ENCODE data around the gene ITPR2. TPM values are rescaled to one million over a fixed set of nuclear protein-coding genes. Genes with fewer than 3 reads are reported as not detected.

ITPR2 gene
- total RNA-seq, 1 experiment from 2014 or later = 41.6 TPM

DNA sequence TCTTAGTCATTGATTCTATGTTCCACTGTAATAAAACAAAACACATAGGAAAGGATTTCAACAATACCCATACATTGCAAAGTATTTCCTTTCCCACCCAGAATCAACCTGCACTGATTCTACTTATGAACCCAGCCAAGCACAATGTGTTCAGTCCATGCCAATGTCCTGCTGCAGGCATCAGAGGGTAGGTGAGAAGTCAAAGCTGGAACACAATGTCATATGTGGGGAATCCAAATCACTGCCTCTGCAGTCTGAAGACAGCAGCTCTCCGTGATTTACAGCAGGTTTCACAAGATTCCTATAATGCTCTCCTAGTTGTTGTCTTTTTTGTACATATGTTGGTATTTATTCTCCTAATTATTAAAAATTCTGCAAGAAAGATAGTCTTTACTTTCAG lies 25.7 kb downstream of the ITPR2 start:
- CTCF ChIA-PET = no interaction called here
- H3K36me3 Mint-ChIP-seq (ENCODE audit: insufficient read depth, unreplicated experiment) = peaks cover 5% of the 10 kb centered on the region
- Histone ChIP-seq H3K27me3 (replicated peaks; ENCODE audit: control insufficient read depth, insufficient read depth, low read length) (no peaks in the 10 kb centered on the region), H3K9me3 (no peaks in the 10 kb centered on the region), H3K4me3 (ENCODE audit: low read depth, low read length) (no peak overlapping the region), H3K36me3 (ENCODE audit: control insufficient read depth, insufficient read depth, low read length) (no peaks in the 10 kb centered on the region), H3K4me1 (0 out of 2 replicates have a peak, but pooled peaks cover 6% of the 10 kb centered on the region)
- H3K9me3 Mint-ChIP-seq (ENCODE audit: unreplicated experiment) = no peaks in the 10 kb centered on the region
- H3K27me3 Mint-ChIP-seq (ENCODE audit: insufficient read depth, unreplicated experiment) = no peaks in the 10 kb centered on the region
- DNase-seq = no peak
- intact Hi-C loops (cut with micrococcal nuclease; ENCODE audit: unreplicated experiment) = no loop called here
- H3K27ac Mint-ChIP-seq (ENCODE audit: unreplicated experiment) = no peak overlapping the region
- TF ChIP-seq, protein P1, sequence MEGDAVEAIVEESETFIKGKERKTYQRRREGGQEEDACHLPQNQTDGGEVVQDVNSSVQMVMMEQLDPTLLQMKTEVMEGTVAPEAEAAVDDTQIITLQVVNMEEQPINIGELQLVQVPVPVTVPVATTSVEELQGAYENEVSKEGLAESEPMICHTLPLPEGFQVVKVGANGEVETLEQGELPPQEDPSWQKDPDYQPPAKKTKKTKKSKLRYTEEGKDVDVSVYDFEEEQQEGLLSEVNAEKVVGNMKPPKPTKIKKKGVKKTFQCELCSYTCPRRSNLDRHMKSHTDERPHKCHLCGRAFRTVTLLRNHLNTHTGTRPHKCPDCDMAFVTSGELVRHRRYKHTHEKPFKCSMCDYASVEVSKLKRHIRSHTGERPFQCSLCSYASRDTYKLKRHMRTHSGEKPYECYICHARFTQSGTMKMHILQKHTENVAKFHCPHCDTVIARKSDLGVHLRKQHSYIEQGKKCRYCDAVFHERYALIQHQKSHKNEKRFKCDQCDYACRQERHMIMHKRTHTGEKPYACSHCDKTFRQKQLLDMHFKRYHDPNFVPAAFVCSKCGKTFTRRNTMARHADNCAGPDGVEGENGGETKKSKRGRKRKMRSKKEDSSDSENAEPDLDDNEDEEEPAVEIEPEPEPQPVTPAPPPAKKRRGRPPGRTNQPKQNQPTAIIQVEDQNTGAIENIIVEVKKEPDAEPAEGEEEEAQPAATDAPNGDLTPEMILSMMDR (IDR thresholded peaks at IDR 0.05; ENCODE audit: insufficient read depth in 1 of 2, low read depth in 1 of 2, low read length in 1 of 2, severe bottlenecking in 1 of 2, unreplicated experiment in 1 of 2) = no peak
- no TSS peak for BruUV-seq (replicated peaks)
- POLR2A ChIA-PET = no interaction called here
- peaks cover 17% of the 10 kb centered on the region for H3K4me1 Mint-ChIP-seq (ENCODE audit: low read depth, unreplicated experiment)
- H3K4me3 Mint-ChIP-seq (ENCODE audit: unreplicated experiment) = no peak overlapping the region

- no peak for DNase-seq
- Mint-ChIP-seq H3K4me1 (ENCODE audit: low read depth, unreplicated experiment) (peaks cover 17% of the 10 kb centered on the region), H3K4me3 (ENCODE audit: unreplicated experiment) (no peak overlapping the region), H3K27me3 (ENCODE audit: insufficient read depth, unreplicated experiment) (no peaks in the 10 kb centered on the region), H3K9me3 (ENCODE audit: unreplicated experiment) (no peaks in the 10 kb centered on the region), H3K27ac (ENCODE audit: unreplicated experiment) (no peak overlapping the region), H3K36me3 (ENCODE audit: insufficient read depth, unreplicated experiment) (peaks cover 5% of the 10 kb centered on the region)
- BruUV-seq (replicated peaks) = no TSS peak
- Histone ChIP-seq H3K4me3 (ENCODE audit: low read depth, low read length) (no peak overlapping the region), H3K27me3 (replicated peaks; ENCODE audit: control insufficient read depth, insufficient read depth, low read length) (no peaks in the 10 kb centered on the region), H3K36me3 (ENCODE audit: control insufficient read depth, insufficient read depth, low read length) (no peaks in the 10 kb centered on the region), H3K9me3 (no peaks in the 10 kb centered on the region), H3K4me1 (0 out of 2 replicates have a peak, but pooled peaks cover 6% of the 10 kb centered on the region)
- ChIA-PET POLR2A (no interaction called here), CTCF (no interaction called here)
- intact Hi-C loops (cut with micrococcal nuclease; ENCODE audit: unreplicated experiment) = no loop called here
- TF ChIP-seq, protein P1 (IDR thresholded peaks at IDR 0.05; ENCODE audit: insufficient read depth in 1 of 2, low read depth in 1 of 2, low read length in 1 of 2, severe bottlenecking in 1 of 2, unreplicated experiment in 1 of 2) = no peak
Observed at GRCh38 chr12:26806556-26806955, 26.4 kb downstream of the ITPR2 start.

- ChIA-PET CTCF (no interaction called here), POLR2A (no interaction called here)
- no TSS peak for BruUV-seq (replicated peaks)
- Mint-ChIP-seq H3K27ac (ENCODE audit: unreplicated experiment) (no peak overlapping the region), H3K27me3 (ENCODE audit: insufficient read depth, unreplicated experiment) (no peaks in the 10 kb centered on the region), H3K4me3 (ENCODE audit: unreplicated experiment) (no peak overlapping the region), H3K9me3 (ENCODE audit: unreplicated experiment) (no peaks in the 10 kb centered on the region), H3K36me3 (ENCODE audit: insufficient read depth, unreplicated experiment) (peaks cover 3% of the 10 kb centered on the region), H3K4me1 (ENCODE audit: low read depth, unreplicated experiment) (peaks cover 17% of the 10 kb centered on the region)
- DNase-seq = no peak
- Histone ChIP-seq H3K4me3 (ENCODE audit: low read depth, low read length) (no peak overlapping the region), H3K4me1 (0 out of 2 replicates have a peak, but pooled peaks cover 6% of the 10 kb centered on the region), H3K36me3 (ENCODE audit: control insufficient read depth, insufficient read depth, low read length) (no peaks in the 10 kb centered on the region), H3K9me3 (no peaks in the 10 kb centered on the region), H3K27me3 (replicated peaks; ENCODE audit: control insufficient read depth, insufficient read depth, low read length) (no peaks in the 10 kb centered on the region)
- TF ChIP-seq, protein P1 (IDR thresholded peaks at IDR 0.05; ENCODE audit: insufficient read depth in 1 of 2, low read depth in 1 of 2, low read length in 1 of 2, severe bottlenecking in 1 of 2, unreplicated experiment in 1 of 2) = no peak
- intact Hi-C loops (cut with micrococcal nuclease; ENCODE audit: unreplicated experiment) = no loop called here
Observed at GRCh38 chr12:26805401-26805971, 27.5 kb downstream of the ITPR2 start.

All from Caco-2 (cell line).